ENCODE results near the gene ZNF503.

GRCh38 chr10:75407713-75408508 is 6.3 kb upstream of the ZNF503 start:
- no peak for TF ChIP-seq E4F1 (IDR thresholded peaks at IDR 0.05; ENCODE audit: borderline replicate concordance, partially characterized antibody)
- TF ChIP-seq CTCF (IDR thresholded peaks at IDR 0.05 in 2 of 3, conservative IDR thresholded peaks at IDR 0.05 in 1 of 3; ENCODE audit: control insufficient read depth in 2 of 3, extremely low read depth in 1 of 3, insufficient read depth in 1 of 3, low read depth in 3 of 3, low read length in 3 of 3), result peak in 1 of 3 experiments; percentile 7; a peak in 1 of 6 replicates
- no peak for TF ChIP-seq NR2C1 (IDR thresholded peaks at IDR 0.05)
- TF ChIP-seq MAX (IDR thresholded peaks at IDR 0.05; ENCODE audit: low read depth, low read length), result no peak
- TF ChIP-seq BHLHE40 (IDR thresholded peaks at IDR 0.05; ENCODE audit: borderline replicate concordance in 1 of 2, low read depth in 2 of 2, low read length in 1 of 2), result peak in 1 of 2 experiments; percentile 27; a peak in 1 of 4 replicates
- TF ChIP-seq GATAD2B (conservative IDR thresholded peaks at IDR 0.05; ENCODE audit: low read depth), result no peak; the same call in 1 of the 2 replicates
- no peak for TF ChIP-seq JUNB (IDR thresholded peaks at IDR 0.05)
- no peak for TF ChIP-seq ZBTB33 (IDR thresholded peaks at IDR 0.05)
- 0 out of 2 replicates have a peak, but pooled peaks have one; percentile 3 for TF ChIP-seq IKZF1 (conservative IDR thresholded peaks at IDR 0.05)

Measured in GM12878 (cell line).